GM19025 (cell line): ENCODE results near the gene HCFC1R1.

Experiments used
- ATAC-seq: cut with Tn5 transposase; IDR thresholded peaks from one replicate; pipeline ENCODE4 v1.9.1; 2021; ENCODE audit warnings: mild to moderate bottlenecking, low read depth, moderate library complexity; ENCODE audit not compliant: unreplicated experiment

The HCFC1R1 gene

GRCh38 chr16:3020604-3021448 lies 2.9 kb downstream of the HCFC1R1 start:
- no peak for ATAC-seq

GRCh38 chr16:3020247-3020603 lies 3.5 kb downstream of the HCFC1R1 start, which contains the start of gene TNFRSF12A:
Gene TNFRSF12A (plus strand): TSS chr16:3020368. CDS start chr16:3020398, 30 bp downstream.
- no peak for ATAC-seq

GRCh38 chr16:3019594-3020246 lies 4.0 kb downstream of the HCFC1R1 start:
- no peak for ATAC-seq

GRCh38 chr16:3017794-3018506 lies 5.8 kb downstream of the HCFC1R1 start, which contains the start of gene CLDN6:
Gene CLDN6 (minus strand): TSS chr16:3018183. CDS start chr16:3016021, 2,162 bp downstream.
- no peak for ATAC-seq

GRCh38 chr16:3017344-3017743 lies 6.4 kb downstream of the HCFC1R1 start:
- ATAC-seq = no peak

GRCh38 chr16:3015865-3016521 lies 7.7 kb downstream of the HCFC1R1 start:
- ATAC-seq = no peak

- ATAC-seq = no peak
Observed at GRCh38 chr16:3014971-3015370, 8.8 kb downstream of the HCFC1R1 start.

- ATAC-seq = no peak
Observed at GRCh38 chr16:3013998-3014690, 9.6 kb downstream of the HCFC1R1 start.

GRCh38 chr16:3013491-3013951 lies 10.2 kb downstream of the HCFC1R1 start:
- ATAC-seq = no peak

GRCh38 chr16:3012828-3013420 lies 10.8 kb downstream of the HCFC1R1 start, which contains the start of gene CLDN9:
Gene CLDN9 (plus strand): TSS chr16:3012923. CDS start chr16:3013363, 440 bp downstream.
- ATAC-seq = no peak

- ATAC-seq = no peak
Observed at GRCh38 chr16:3012246-3012645, 11.5 kb downstream of the HCFC1R1 start.

GRCh38 chr16:3010510-3010909 lies 13.2 kb downstream of the HCFC1R1 start:
- no peak for ATAC-seq

- no peak for ATAC-seq
Observed at GRCh38 chr16:3009568-3010390, 14.0 kb downstream of the HCFC1R1 start.

- ATAC-seq = no peak
Observed at GRCh38 chr16:3008690-3009037, 15.1 kb downstream of the HCFC1R1 start.

GRCh38 chr16:3007957-3008689 lies 15.6 kb downstream of the HCFC1R1 start:
- ATAC-seq = no peak

GRCh38 chr16:3007059-3007956 lies 16.4 kb downstream of the HCFC1R1 start:
- no peak for ATAC-seq

GRCh38 chr16:3004781-3005284 lies 18.9 kb downstream of the HCFC1R1 start:
- ATAC-seq = no peak
